ENCODE data around the gene TMEM171.

Gene TMEM171

GRCh38 chr5:73120222-73121118, at the start of gene TMEM171:
Gene TMEM171 (plus strand): TSS chr5:73120575. CDS start chr5:73123374, 2,799 bp downstream.
- DNase-seq, result peak; percentile 54

DNA sequence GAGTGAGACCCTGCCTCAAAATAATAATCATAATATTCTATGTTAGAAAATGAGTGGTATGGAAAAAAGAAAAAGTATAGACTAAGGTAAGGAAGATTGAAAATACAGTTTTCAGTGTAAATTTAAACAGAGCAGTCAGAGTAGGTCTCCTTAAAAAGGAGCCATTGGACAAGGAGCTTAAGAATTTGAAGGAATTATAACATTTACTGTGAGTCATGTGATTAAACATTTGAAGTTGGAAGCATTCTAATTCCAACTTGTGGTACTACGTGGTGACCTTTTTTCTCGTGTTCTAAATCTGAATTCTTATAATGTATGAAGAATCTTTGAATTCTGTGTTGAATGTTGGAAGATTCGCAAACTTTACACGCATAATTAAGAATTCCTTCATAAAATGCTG, 39.3 kb upstream of the TMEM171 start:
- DNase-seq, result no peak

- no peak for DNase-seq
Observed at GRCh38 chr5:73088026-73088425, 32.3 kb upstream of the TMEM171 start.

GRCh38 chr5:73093943-73094342, 26.4 kb upstream of the TMEM171 start:
- no peak for DNase-seq

DNA sequence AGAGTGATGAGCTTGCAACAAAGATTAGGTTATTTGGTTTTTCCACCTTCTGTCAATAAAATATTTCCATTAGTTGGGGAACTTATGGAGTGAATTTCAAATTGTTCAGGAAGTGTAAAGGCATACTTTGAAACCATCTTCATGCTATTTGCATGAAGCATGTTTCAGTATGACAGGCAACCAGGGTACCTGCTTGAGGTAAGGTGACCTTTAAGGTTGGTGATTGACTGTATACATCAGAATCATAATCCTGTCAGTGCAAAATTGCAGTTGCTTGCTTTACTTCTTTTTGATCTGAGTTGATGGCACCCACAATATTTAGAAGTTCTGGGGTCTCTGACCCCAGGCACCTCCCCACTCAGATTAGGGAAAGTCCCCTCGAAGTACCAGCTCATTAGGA, 26.0 kb upstream of the TMEM171 start:
- no peak for DNase-seq

DNA sequence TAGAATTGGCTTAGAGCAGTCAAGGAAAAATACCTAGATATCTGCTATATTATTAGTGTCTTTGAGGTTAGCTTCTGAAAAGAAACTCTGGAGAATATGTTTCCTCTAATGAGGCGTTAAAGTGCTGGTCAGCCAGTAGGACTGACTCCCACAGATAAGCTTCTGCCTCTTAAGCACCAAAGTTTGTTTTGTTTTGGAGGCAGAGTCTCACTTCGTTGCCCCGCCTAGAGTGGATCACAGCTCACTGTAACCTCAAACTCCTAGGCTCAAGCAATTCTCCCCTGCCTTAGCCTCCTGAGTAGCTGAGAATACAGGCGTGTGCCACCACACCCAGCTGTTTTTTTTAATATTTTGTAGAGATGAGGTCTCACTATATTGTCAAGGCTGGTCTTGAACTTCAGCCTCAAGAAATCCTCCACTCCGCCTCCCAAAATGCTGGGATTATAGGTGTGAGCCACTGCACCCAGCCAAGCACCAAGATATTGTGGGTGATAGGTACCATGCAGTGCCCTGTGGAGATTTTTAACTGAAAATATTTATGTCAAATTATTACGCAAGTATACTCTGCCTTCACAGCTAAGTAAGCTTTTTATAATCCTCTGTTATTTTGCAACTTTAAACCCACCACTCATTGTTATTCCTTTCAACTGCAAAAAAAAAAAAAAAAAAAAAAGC, 24.7 kb upstream of the TMEM171 start:
- DNase-seq, result no peak

GRCh38 chr5:73096239-73096575, 24.2 kb upstream of the TMEM171 start:
- no peak for DNase-seq

- DNase-seq, result no peak
Observed at GRCh38 chr5:73097740-73098139, 22.6 kb upstream of the TMEM171 start.

DNA sequence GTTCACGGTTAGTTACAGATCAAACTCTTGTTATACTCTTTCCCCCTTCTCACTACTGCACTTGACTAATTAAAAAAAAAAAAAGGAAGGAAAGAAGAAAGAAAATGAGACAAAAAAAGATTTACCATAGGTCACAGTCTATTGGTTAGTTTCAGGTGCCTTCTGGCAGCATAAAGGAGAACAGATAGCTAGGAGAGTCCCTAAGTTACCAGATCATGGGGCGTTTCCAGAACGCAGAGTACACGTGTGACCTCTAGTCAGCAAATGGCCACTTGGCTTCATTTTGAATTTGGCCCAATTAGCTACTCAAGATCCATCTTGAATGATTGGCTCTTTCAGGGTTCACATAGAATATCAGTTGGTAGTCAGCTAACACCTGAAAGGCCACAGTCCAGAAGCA, 20.3 kb upstream of the TMEM171 start:
- DNase-seq, result no peak

DNA sequence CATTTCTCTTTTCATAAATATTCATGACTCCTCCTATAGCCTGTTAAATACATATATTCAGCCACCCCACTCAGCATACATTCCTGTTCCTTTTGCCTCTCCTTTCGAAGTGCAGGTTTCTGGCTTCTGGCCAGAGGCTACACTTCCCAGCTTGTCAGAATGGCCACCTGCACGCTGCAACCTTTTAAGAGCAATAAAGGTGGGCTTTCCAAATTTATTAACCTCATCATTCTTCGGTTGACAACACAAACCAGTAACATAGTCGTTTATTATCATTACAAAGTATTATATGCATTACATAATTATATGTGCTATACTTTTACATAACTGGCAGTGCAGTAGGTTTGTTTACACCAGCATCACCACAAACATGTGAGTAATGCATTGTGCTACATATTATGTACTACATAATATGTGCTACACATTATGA, 16.5 kb upstream of the TMEM171 start:
- no peak for DNase-seq

GRCh38 chr5:73104326-73104725, 16.0 kb upstream of the TMEM171 start:
- DNase-seq, result no peak

DNA sequence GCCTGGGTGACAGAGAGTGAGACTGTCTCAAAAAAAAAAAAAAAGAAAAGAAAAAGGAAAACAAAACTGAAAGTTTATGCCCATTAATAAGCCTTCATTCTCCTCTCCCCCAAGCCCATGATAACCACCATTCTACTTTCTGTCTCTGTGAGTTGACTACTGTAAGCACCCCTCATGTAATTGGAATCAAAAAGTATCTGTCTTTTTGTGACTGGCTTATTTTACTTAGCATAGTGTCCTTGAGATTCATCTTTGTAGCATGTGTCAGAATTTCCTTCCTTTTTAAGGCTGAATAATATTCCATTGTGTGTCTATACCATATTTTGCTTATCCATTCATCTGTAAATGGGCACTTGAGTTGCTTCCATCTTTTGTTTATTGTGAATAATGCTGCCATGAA, 14.0 kb upstream of the TMEM171 start:
- no peak for DNase-seq

GRCh38 chr5:73110190-73110589, 10.2 kb upstream of the TMEM171 start:
- no peak for DNase-seq

DNA sequence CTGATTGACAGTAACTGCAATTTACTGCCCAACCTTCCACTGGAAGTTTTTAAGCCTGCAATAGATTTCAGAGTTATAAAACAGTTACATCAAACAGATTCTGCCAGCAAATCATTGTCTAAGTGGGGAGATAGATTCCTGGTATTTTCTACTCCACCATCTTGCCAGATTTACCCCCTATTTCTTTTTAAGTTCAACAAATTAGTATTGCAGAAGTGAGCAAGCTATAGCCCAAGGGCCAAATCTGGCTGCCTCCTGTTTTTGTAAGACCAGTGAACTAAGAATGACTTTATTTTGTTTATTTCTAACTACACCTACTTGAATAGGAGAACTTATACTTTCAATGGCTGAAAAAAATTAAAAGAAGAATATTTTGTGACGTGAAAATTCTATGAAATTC, 8.8 kb upstream of the TMEM171 start:
- DNase-seq, result no peak

DNA sequence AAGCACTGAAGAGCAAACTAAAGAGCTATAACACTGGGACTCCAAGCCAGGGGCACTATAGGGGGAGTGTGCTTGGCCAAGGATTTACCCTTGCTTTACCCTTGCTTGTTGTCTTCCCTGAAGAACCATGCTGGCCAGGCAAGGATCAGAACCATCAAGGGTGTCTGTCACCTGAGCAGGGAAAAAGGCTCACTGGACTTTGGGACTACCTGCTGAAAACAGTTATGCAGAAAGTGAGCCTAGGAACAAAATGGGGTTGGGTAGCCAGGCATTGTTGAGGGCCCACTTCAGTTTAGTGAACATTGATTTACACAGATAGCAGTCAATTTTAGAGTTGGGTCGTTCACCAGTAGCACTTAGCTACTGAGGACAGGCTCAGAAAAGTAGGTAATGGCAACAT, 8.0 kb upstream of the TMEM171 start:
- DNase-seq, result no peak

- DNase-seq, result no peak
Observed at GRCh38 chr5:73114044-73114688, 6.2 kb upstream of the TMEM171 start.

DNA sequence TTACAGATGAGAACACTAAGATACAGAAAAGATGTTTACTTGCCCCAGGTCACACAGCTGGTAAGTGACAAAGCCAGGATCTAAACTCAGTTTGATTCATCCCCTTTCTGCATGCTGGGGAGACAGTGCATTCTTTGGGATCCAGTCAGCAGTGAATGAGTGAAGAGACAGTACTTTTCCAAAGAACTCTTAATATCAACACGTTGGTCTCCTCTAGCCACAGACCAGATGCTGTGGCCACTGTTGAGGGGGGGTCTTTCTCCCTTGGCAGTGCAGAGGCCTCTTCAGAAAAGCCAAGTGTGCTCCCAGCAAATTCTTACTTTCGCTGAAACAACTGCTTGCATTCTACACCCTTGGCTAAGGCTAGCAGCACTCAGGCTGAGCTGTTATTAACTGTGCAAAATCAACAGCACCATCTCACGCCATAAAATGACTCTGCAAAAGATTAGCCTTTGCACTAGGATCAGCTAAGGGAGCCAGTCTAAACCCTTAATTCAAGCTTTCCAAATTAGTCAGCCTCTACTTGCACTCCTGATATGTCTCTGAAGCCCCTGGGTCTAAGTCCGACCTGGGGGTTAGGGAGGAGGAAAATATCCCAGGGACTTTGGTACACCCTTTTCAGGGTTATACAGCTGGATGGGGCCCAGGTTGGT, 4.8 kb upstream of the TMEM171 start:
- DNase-seq, result no peak

DNA sequence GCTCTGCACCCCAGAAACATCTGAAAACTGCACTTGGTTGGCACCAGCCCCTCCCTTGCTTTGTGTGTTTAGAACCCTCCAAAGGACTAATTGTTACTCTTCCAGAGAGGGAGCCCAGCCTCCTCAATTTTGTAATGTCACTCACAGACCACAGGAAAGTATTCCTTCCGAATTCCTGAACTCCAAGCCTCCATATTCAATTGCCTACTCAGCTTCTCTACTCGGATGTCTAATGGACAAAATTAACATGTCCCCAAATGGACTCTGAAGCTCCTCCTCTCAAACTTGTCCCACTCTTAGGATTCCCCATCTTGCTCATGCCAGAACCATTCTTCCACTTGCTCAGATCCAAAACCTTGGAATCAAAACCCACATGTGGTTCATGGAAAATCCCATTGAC, 3.9 kb upstream of the TMEM171 start:
- no peak for DNase-seq

DNA sequence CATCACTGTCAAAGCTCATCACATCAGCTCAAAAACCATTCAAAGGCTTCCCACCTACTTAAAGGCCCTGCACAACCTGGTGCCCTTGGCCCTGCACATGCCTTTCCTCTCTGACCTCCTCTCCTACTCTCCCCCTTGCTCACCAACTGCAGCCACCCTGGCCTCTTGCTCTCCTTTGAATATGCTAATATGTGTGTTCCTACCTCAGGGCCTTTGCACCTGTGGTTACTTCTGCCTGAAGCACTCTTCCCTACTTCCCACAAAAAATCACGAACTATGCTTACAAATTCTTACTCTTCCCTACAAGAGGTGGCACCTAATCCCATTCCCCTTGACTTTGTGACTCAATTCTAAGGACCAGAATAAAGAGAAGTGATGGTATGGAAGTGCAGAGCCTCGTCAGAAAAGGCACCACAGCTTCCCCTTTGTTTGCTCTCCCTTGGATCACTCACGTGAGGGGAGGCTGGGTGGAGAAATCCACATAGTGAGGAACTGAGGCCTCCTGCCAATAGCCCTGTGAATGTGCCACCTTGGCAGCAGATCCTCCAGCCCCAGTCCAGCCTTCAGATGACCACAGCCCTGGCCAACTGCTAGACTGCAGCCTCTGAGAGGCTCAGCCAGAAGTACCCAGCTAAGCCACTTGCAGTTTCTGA, 3.2 kb upstream of the TMEM171 start:
- DNase-seq, result no peak

GRCh38 chr5:73118391-73118973, 1.9 kb upstream of the TMEM171 start:
- DNase-seq, result no peak

DNA sequence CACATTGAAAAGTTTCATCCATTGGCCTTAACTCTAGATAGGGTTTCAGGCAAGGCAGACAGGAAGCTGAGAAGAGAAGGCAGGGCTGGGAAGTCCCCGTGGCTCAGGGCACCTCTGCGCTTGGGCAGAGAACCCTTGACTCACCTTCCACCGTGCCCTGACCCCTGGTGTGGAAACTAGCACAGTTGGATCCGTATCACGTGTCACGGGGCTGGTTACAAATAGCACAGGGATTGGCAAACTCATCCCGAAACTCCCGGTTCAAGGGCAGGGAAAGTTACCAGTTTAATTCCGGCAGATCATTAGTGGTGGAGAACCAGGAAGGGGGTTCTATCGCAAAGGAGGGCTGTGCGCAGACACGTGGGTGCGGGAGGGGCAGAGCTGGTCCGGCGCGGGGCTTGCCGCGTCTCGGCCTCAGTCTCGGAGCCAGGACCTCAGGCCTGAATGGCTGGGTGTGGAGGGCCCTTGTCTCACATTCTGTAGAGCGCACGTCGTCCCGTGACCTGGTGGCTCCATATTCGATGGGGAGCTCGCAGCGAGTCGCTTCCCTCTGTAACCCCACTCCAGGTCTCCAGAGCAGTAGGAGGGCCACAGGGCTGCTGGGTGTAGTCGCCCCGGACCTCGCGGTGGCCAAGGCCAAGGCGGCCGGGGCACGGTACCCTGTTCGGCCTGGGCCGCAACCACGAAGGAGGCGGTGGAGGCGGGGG, 771 bp upstream of the TMEM171 start:
- no peak for DNase-seq

DNA sequence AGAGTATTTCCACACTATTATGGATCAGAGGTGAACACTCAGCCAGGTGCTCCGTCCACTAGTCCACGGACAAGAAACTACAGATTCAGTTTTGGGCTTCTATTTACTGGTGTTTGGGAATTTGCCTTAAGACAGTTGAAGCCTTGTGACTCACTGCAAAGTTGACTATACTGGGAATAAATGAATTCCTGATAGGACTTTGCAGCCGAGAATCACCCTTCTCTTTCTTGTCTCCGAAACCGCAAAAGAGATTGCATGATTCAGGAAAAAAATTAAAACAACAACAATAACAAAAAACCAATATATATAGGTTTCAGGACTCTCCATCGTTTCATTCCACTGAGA, 716 bp downstream of the TMEM171 start:
- no peak for DNase-seq
